A549 (cell line): ENCODE results near the gene GNB5. TPM values are rescaled to one million over a fixed set of nuclear protein-coding genes. Genes with fewer than 3 reads are reported as not detected.

Experiments
- ATAC-seq, 2 experiments: fragments of 200-7000 bp in 1 of 2; fragments of >200 bp in 1 of 2; cut with Nextera tagmentation in 1 of 2; cut with Tn5 transposase in 1 of 2; 3 replicates each; pipeline versions ENCODE4 v1.8.0 to v1.9.1; 2018 to 2020; ENCODE audit warnings: mild to moderate bottlenecking in 1 of 2, moderate library complexity in 1 of 2
- CTCF ChIA-PET: fragments of 300-600 bp; sonication (Branson Sonifier 250); formaldehyde crosslinking; extraction: SDS; loops from one replicate; lab custom pipeline; 2021; ENCODE audit warnings: antibody characterized with exemption, inconsistent platforms; lab: Yijun Ruan, JAX
- POLR2A ChIA-PET: fragments of 350-600 bp; formaldehyde crosslinking; extraction: SDS; loops from one replicate; lab custom pipeline; 2021; ENCODE audit warnings: antibody characterized with exemption, inconsistent platforms; lab: Yijun Ruan, JAX
- DNase-seq, 2 experiments: peaks; one replicate each; pipeline versions ENCODE4 v3.0.0 to v3.0.0-alpha.2; 2011 to 2016; ENCODE audit warnings: low read depth in 1 of 2, low spot score in 1 of 2
- FAIRE-seq: peaks from 2 replicates; lab custom pipeline; 2011; peaks lifted over from hg19 to GRCh38; lab: Jason Lieb, UNC
- H3K27ac ChIP-seq, 2 experiments: fragments of >200 bp; sonication (Bioruptor Twin); formaldehyde crosslinking; 3 replicates each; pipeline ENCODE4 v1.5.1; 2016 to 2017
- H3K4me1 ChIP-seq: fragments of >200 bp; sonication (Bioruptor Twin); formaldehyde crosslinking; 3 replicates; pipeline ENCODE4 v1.6.1; 2016
- H3K4me2 ChIP-seq: fragments of >200 bp; sonication (Bioruptor Twin); formaldehyde crosslinking; 3 replicates; pipeline ENCODE4 v1.6.1; 2016
- H3K4me3 ChIP-seq: fragments of >200 bp; sonication (Bioruptor Twin); formaldehyde crosslinking; 3 replicates; pipeline ENCODE4 v1.5.1; 2016
- H3K9me3 ChIP-seq: fragments of >200 bp; sonication (Bioruptor Twin); formaldehyde crosslinking; 3 replicates; pipeline ENCODE4 v1.6.1; 2016
- CBX8 ChIP-seq: fragments of 200-600 bp; sonication (generic); IDR thresholded peaks from 2 replicates; pipeline ENCODE4 v1.6.1; 2016
- CEBPB ChIP-seq, 2 experiments: fragments of >200 bp in 1 of 2; sonication (Bioruptor Twin) in 1 of 2; formaldehyde crosslinking in 1 of 2; IDR thresholded peaks; 2 replicates each; pipeline ENCODE4 v1.6.1; 2012 to 2016
- EP300 ChIP-seq, 2 experiments: fragments of >200 bp; sonication (Bioruptor Twin); formaldehyde crosslinking; IDR thresholded peaks; 2 replicates in 1 of 2; 3 replicates in 1 of 2; pipeline ENCODE4 v1.6.1; 2016 to 2017
- JUN ChIP-seq, 2 experiments: fragments of >200 bp; sonication (Bioruptor Twin); formaldehyde crosslinking; IDR thresholded peaks; 2 replicates in 1 of 2; 3 replicates in 1 of 2; pipeline ENCODE4 v1.6.1; 2016 to 2017
- MAZ ChIP-seq: fragments of 150-350 bp; IDR thresholded peaks from 2 replicates; pipeline ENCODE4 v1.6.1; 2014; ENCODE audit warnings: antibody characterized with exemption, low read depth, low read length, borderline replicate concordance
- NFE2L2 ChIP-seq: fragments of 150-350 bp; conservative IDR thresholded peaks from 2 replicates; pipeline ENCODE4 v1.6.1; 2014; ENCODE audit warnings: low read length
- NR3C1 ChIP-seq: fragments of >200 bp; sonication (Bioruptor Twin); formaldehyde crosslinking; IDR thresholded peaks from 3 replicates; pipeline ENCODE4 v1.6.1; 2017
- PHF8 ChIP-seq: fragments of 200-600 bp; sonication (generic); IDR thresholded peaks from 2 replicates; pipeline ENCODE4 v1.6.1; 2016; ENCODE audit warnings: low read depth, mild to moderate bottlenecking, antibody characterized with exemption, moderate library complexity, borderline replicate concordance
- POLR2A ChIP-seq: IDR thresholded peaks from 2 replicates; pipeline ENCODE4 v1.6.1; 2012; ENCODE audit warnings: mild to moderate bottlenecking, low read length
- SMC3 ChIP-seq: fragments of >200 bp; sonication (Bioruptor Twin); formaldehyde crosslinking; IDR thresholded peaks from 3 replicates; pipeline ENCODE4 v1.6.1; 2018; ENCODE audit warnings: inconsistent platforms
- ZSCAN20 ChIP-seq: fragments of 250-450 bp; sonication (Bioruptor Pico); IDR thresholded peaks from 2 replicates; pipeline ENCODE4 v1.8.0; 2022; ENCODE audit warnings: mild to moderate bottlenecking, moderate library complexity
- WGBS: methylation state at CpG from one replicate; pipeline ENCODE4 v1.1.6; 2017; ENCODE audit errors: missing lambda C conversion rate; 5-methylcytosine and 5-hydroxymethylcytosine counted together
- polyA plus RNA-seq, 4 experiments: library from polyadenylated mRNA; depleted of rRNA in 3 of 4; stranded (reverse); fragments of >200 nt; fragmentation: RNase III in 1 of 4; extraction: RNeasy Plus Mini Kit Qiagen cat#74134 plus additional on column Dnase treatment in 1 of 4; gene quantifications; 2 replicates in 3 of 4; 3 replicates in 1 of 4; pipeline ENCODE4 v1.2.3, GENCODE V29; 2011 to 2017
- TF ChIP-seq, protein P1 (sequence below): fragments of 250-450 bp; sonication (Bioruptor Pico); IDR thresholded peaks from 2 replicates; pipeline ENCODE4 v1.5.0; 2021; ENCODE audit warnings: mild to moderate bottlenecking, moderate library complexity, borderline replicate concordance
- TF ChIP-seq, protein P2 (sequence below): fragments of 200-600 bp; sonication (generic); IDR thresholded peaks from 2 replicates; pipeline ENCODE4 v1.6.1; 2016; ENCODE audit warnings: antibody characterized with exemption, mild to moderate bottlenecking, moderate library complexity
- TF ChIP-seq, protein P3 (sequence below): IDR thresholded peaks from 2 replicates; pipeline ENCODE4 v1.6.1; 2012; ENCODE audit warnings: low read depth, borderline replicate concordance
- TF ChIP-seq, protein P4 (sequence below): IDR thresholded peaks from 2 replicates; pipeline ENCODE4 v1.6.1; 2012

Gene GNB5
- polyA plus RNA-seq, 2 of the 4 experiments (the other 2 are of a cell fraction): 57.2 to 67.5 TPM

DNA sequence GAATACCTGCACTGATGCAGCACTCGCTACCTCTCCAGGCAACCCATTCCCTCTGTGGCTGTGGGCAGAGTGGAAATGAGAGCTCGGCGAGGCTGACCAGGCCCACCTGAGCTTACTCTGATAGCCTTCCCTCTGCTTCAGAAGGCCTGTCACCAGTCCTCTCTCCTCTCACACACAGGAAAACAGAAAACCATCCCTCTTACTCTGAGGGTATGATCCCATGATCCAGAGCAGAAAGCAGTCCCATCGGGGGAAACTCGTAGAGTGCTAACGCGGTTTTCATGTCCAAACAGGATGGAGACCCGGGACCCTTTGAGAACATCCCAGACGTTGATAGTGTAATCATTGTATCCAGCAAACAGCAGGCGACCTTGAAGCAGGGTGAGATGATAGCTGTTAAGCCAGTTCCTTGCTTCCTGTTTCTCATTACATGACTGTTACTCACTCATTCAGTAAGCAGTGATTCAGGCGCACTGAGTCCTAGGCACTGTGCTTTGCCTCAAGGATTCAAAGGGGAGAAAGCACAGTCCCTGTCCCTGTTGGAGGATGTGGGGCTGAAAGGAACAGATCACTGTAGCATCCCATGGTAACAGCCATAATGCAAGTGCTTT is 66.8 kb downstream of the GNB5 start:
- H3K9me3 ChIP-seq: no peaks in the 10 kb centered on the region
- ATAC-seq: peak; percentile 21 to 51; a peak in 3 of 6 replicates
- no peak overlapping the region for H3K4me2 ChIP-seq
- FAIRE-seq: no peak
- no peak for TF ChIP-seq MAZ
- TF ChIP-seq JUN (IDR thresholded peaks at IDR 0.05): no peak
- TF ChIP-seq, protein P1, sequence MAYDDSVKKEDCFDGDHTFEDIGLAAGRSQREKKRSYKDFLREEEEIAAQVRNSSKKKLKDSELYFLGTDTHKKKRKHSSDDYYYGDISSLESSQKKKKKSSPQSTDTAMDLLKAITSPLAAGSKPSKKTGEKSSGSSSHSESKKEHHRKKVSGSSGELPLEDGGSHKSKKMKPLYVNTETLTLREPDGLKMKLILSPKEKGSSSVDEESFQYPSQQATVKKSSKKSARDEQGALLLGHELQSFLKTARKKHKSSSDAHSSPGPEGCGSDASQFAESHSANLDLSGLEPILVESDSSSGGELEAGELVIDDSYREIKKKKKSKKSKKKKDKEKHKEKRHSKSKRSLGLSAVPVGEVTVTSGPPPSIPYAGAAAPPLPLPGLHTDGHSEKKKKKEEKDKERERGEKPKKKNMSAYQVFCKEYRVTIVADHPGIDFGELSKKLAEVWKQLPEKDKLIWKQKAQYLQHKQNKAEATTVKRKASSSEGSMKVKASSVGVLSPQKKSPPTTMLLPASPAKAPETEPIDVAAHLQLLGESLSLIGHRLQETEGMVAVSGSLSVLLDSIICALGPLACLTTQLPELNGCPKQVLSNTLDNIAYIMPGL: no peak
- no peak for TF ChIP-seq EP300 (IDR thresholded peaks at IDR 0.05)
- no peak for TF ChIP-seq SMC3
- TF ChIP-seq, protein P2, sequence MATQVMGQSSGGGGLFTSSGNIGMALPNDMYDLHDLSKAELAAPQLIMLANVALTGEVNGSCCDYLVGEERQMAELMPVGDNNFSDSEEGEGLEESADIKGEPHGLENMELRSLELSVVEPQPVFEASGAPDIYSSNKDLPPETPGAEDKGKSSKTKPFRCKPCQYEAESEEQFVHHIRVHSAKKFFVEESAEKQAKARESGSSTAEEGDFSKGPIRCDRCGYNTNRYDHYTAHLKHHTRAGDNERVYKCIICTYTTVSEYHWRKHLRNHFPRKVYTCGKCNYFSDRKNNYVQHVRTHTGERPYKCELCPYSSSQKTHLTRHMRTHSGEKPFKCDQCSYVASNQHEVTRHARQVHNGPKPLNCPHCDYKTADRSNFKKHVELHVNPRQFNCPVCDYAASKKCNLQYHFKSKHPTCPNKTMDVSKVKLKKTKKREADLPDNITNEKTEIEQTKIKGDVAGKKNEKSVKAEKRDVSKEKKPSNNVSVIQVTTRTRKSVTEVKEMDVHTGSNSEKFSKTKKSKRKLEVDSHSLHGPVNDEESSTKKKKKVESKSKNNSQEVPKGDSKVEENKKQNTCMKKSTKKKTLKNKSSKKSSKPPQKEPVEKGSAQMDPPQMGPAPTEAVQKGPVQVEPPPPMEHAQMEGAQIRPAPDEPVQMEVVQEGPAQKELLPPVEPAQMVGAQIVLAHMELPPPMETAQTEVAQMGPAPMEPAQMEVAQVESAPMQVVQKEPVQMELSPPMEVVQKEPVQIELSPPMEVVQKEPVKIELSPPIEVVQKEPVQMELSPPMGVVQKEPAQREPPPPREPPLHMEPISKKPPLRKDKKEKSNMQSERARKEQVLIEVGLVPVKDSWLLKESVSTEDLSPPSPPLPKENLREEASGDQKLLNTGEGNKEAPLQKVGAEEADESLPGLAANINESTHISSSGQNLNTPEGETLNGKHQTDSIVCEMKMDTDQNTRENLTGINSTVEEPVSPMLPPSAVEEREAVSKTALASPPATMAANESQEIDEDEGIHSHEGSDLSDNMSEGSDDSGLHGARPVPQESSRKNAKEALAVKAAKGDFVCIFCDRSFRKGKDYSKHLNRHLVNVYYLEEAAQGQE: no peak
- no peak for TF ChIP-seq POLR2A
- H3K4me3 ChIP-seq: no peak overlapping the region
- 76% methylated on average over 11 of the region's 11 CpGs for WGBS
- POLR2A ChIA-PET: interaction anchor here (1.0 to 1.2 kb wide), 2 partner anchors 21 to 55 kb away, joined by 3 to 5 read pairs; no protein-coding TSS in a partner anchor
- CTCF ChIA-PET: interaction anchor here (1.1 to 3.5 kb wide), 6 partner anchors 11 to 70 kb away, joined by 3 to 24 read pairs (median 4); partner anchors contain the start of gene BCL2L10
- DNase-seq: no peak
- H3K27ac ChIP-seq: peak overlapping the region in 1 of 2 experiments; percentile 8; a peak in 2 of 6 replicates
- H3K4me1 ChIP-seq: 0 out of 3 replicates have a peak, but pooled peaks cover 7% of the 10 kb centered on the region

DNA sequence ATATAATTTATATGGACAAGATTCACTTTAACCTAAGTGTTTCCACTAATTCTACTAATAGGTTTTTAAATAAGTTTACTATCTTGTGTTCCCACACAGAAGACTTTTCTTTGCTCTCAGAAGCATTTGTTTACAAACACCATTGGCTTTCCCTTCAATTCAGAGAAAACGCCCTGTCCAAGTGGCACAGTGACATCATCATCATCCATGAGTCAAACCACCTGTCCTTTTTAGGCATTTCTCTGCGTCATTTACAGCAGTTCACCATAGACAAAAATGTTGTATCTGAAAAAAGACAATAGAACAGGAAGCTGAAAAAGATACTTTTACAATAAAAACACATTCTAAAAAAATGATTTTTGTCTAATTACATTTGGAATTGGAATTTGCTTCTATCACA is 69.3 kb downstream of the GNB5 start:
- no peak for ATAC-seq
- TF ChIP-seq NR3C1: no peak
- TF ChIP-seq ZSCAN20: no peak
- no peak for TF ChIP-seq NFE2L2
- TF ChIP-seq, protein P3, sequence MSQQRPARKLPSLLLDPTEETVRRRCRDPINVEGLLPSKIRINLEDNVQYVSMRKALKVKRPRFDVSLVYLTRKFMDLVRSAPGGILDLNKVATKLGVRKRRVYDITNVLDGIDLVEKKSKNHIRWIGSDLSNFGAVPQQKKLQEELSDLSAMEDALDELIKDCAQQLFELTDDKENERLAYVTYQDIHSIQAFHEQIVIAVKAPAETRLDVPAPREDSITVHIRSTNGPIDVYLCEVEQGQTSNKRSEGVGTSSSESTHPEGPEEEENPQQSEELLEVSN: no peak
- TF ChIP-seq CEBPB (IDR thresholded peaks at IDR 0.05): no peak
- no peak for TF ChIP-seq PHF8
- TF ChIP-seq, protein P1: no peak
- TF ChIP-seq JUN (IDR thresholded peaks at IDR 0.05): no peak
- no peak for TF ChIP-seq POLR2A
- no peak for TF ChIP-seq CBX8
- TF ChIP-seq, protein P4, sequence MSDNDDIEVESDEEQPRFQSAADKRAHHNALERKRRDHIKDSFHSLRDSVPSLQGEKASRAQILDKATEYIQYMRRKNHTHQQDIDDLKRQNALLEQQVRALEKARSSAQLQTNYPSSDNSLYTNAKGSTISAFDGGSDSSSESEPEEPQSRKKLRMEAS: no peak
- TF ChIP-seq, all 56 proteins: peak for 0
- no peak overlapping the region for H3K4me2 ChIP-seq
- POLR2A ChIA-PET: interaction anchor here (0.7 kb wide), 1 partner anchor 50 kb away, joined by 3 read pairs; no protein-coding TSS in a partner anchor
- H3K27ac ChIP-seq: no peak overlapping the region
- FAIRE-seq (no peak), DNase-seq (no peak)
- CTCF ChIA-PET: interaction anchor here (1.0 to 3.5 kb wide), 2 partner anchors 18 to 42 kb away, joined by 4 to 24 read pairs; no protein-coding TSS in a partner anchor
- WGBS: 73% methylated on average over 2 of the region's 2 CpGs
- no peak overlapping the region for H3K4me3 ChIP-seq
- H3K9me3 ChIP-seq: no peaks in the 10 kb centered on the region
- H3K4me1 ChIP-seq: 0 out of 3 replicates have a peak, but pooled peaks cover 7% of the 10 kb centered on the region
